HG03469 (cell line): ENCODE data around the gene PALLD.
"Not testable (repeated sequence)": the region's sequence is repeated elsewhere in the genome, so short reads cannot be mapped to it uniquely, and the experiment has no call there.

Experiments
- ATAC-seq: cut with Tn5 transposase; IDR thresholded peaks from one replicate; pipeline ENCODE4 v1.9.1; 2021; ENCODE audit warnings: mild to moderate bottlenecking, moderate library complexity, moderate number of reproducible peaks; ENCODE audit not compliant: unreplicated experiment

Gene PALLD

DNA sequence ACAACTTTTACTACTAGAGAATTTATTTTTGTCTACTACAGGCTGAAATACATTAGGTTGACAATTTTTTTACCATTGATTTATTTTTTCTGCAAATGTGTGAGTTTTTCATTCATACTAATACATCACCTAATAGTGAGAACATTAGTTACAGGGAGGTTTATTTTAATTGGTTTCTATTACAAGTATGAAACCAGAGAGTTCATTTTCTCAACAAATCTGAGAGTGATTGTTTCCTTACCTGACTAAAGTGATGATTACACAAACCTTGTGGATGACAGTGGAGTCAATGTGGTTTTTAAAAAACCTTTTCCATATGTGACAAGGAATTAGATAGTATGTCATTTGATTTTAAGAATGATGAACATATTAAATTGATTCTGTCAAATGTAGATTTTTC, 227.4 kb downstream of the PALLD start:
- peak; percentile 39 for ATAC-seq

- ATAC-seq = no peak
Observed at GRCh38 chr4:168724686-168725411, 228.0 kb downstream of the PALLD start.

DNA sequence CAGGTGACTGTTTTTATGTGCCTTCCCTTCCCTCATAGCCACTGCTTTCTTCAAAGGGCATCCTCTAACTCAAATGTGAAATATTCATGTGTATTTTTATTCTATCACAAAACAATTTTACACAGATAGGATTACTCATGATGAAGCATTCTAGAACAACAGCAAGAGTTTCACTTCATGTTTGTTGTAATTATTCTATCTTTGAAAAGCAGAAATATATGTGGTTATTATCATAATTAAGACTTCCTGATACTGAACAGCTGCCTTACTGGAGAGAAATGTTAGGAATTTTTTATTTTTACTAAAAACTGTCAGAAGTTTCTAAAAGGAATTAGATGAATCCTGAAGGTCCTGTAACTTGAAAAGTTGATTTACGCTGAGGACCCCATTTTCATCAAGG, 229.1 kb downstream of the PALLD start:
- ATAC-seq = no peak

DNA sequence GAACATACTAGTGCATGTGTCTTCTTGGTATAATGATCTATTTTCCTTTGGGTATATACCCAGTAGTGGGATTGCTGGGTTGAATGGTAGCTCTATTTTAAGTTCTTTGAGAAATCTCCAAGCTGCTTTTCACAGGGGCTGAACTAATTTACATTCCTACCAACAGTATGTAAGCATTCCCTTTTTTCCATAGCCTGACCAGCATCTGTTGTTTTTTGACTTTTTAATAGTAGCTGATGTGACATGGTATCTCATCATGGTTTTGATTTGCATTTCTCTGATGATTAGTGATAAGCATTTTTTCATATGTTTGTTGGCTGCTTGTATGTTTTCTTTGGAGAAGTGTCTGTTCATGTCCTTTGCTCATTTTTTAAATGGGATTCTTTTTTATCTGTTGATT, 230.3 kb downstream of the PALLD start:
- not testable (repeated sequence) for ATAC-seq

GRCh38 chr4:168731006-168731636, 234.3 kb downstream of the PALLD start:
- ATAC-seq = no peak

- no peak for ATAC-seq
Observed at GRCh38 chr4:168731706-168732414, 235.0 kb downstream of the PALLD start.

DNA sequence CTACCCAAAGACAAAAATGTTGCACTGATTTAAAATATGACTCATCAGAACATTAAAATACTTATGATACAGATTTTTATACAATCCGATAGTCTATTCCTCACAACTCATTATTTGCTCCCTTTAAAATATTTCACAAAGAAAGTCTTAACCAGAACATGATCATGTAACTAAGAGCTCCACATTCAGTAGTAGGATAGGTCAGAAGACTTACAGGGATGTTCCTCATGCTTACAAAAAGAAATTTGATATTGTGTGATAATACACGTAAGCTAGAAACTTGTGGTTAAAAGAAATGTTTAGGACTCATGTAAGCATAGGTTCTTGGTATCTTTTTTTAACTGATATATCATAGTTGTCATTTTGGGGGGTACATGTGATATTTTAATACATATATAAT, 235.9 kb downstream of the PALLD start:
- ATAC-seq = no peak

DNA sequence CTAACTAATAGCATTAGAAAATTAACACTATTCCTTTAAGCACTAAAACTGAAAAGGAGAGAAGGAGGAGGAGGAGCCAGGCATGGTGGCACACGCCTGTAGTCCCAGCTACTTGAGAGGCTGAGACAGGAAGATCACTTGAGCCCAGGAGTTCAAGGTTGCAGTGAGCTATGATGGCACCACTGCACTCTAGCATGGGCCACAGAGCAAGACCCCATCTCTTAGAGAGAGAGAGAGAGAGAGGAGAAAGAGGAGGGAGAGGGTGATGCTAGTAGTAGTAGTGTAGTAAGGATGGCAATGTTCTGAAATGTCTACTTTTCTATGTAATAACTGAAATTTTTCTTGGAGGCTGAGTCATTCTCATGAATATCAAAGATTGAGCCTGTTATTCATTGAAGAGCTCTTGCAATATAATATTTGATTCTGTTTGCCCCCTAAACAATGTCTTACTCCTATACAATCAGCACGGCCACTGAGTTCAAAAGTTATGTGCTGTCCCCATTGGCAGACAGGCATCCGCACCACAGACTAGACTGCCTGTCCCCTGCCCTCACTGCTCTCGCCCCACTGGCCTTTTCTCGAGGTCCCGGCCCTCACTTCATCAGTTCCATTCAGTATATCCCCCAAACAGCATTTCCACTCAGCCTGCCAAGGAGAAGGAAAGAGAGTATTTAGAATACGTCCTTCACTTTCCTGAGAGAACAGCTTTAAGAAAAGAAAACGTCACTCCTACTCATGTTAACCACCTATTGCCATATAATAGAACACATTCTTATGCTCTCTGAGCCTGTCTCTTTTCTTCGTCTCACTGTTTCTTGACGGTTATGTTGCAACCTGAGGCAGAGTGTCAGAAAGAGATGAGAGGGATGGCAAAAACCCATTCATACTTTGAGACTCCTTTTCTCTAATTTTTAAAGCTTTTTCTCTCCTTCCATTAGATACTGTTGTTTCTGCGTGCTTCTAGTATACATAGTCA, 238.1 kb downstream of the PALLD start:
- ATAC-seq = no peak

DNA sequence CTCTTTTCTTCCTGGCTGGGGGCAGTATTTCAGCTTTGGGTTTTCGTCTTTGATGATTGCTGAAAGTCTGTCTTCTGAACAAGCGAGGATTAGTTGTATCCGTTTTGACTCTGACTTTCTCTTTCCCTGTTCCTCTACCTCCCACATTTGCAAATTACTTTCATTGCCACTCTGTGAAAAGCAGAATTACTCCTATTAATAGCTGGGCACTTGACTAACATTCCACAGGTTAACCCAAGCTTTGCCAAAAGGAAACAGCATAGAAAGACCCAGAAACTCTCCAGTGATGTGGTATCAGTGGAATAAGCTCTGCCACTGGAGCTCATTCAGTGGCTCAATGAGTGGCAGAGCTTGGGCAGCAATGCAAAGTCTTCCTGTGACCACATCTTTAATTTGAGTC, 238.9 kb downstream of the PALLD start:
- no peak for ATAC-seq

- ATAC-seq = no peak
Observed at GRCh38 chr4:168736860-168737805, 240.3 kb downstream of the PALLD start.

GRCh38 chr4:168737806-168738172, 240.9 kb downstream of the PALLD start:
- ATAC-seq = no peak

GRCh38 chr4:168739886-168740285, 243.0 kb downstream of the PALLD start:
- ATAC-seq = no peak

DNA sequence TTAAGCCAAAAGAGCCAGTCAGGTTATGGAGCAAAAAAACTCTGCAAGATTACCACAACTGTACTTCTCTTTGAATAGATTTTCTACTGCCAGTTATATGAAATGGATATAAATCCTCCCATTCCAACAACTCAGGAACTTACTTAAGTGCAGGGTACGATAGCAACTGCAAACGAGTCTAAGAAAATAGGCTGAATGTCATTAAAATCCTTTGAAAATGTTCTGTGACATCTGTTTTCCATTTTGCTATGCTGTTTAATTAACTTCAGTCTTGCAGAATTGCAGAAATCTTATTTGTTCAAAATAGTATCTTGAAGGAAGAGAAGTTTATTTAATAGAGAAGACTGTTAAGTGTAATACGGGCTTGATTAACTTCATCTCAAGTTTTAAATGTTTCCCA, 243.8 kb downstream of the PALLD start:
- ATAC-seq = no peak

GRCh38 chr4:168741281-168742173, 244.7 kb downstream of the PALLD start:
- ATAC-seq = no peak

- no peak for ATAC-seq
Observed at GRCh38 chr4:168743131-168743530, 246.3 kb downstream of the PALLD start.

GRCh38 chr4:168743601-168744000, 246.7 kb downstream of the PALLD start:
- ATAC-seq = no peak

DNA sequence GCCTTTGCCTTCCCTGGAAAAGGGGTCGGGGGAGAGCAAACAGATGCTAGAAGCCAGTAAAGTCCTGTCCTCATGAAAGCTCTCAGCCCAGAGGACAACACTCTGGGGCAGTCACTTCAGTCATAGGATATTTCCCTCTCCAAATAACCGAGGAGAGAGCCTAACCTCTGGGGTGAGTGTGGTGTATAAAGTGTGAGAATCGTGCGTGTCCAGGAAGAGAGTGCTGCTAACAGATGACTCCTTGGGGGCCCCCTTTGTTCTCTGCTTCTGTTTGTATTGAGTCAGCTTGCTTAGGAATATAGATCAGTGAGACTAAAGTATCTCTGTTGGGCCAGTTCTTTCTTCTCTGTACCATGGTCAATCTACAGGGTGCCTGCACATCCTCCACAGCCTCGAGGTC, 247.2 kb downstream of the PALLD start:
- no peak for ATAC-seq

GRCh38 chr4:168748807-168749206, 252.0 kb downstream of the PALLD start:
- ATAC-seq = no peak
